Lower leg skin (tissue), 3 donors: ENCODE data around the gene TENT4A.

ENCODE experiments used
- POLR2A ChIP-seq, 2 donors: fragments of 450-650 bp; IDR thresholded peaks; one replicate each; pipeline ENCODE4 v1.6.1; 2016 to 2017; ENCODE audit warnings: antibody characterized with exemption in 2 of 2, mild to moderate bottlenecking in 1 of 2, moderate library complexity in 1 of 2
- TF ChIP-seq, protein P1 (sequence below), 3 donors: fragments of 450-650 bp; IDR thresholded peaks; one replicate each; pipeline ENCODE4 v1.5.1; 2016; ENCODE audit warnings: antibody characterized with exemption in 3 of 3, mild to moderate bottlenecking in 3 of 3, moderate library complexity in 2 of 3

GRCh38 chr5:6699357-6699756, 13.9 kb upstream of the TENT4A start:
- no peak for TF ChIP-seq POLR2A (IDR thresholded peaks at IDR 0.05)
- TF ChIP-seq, protein P1, sequence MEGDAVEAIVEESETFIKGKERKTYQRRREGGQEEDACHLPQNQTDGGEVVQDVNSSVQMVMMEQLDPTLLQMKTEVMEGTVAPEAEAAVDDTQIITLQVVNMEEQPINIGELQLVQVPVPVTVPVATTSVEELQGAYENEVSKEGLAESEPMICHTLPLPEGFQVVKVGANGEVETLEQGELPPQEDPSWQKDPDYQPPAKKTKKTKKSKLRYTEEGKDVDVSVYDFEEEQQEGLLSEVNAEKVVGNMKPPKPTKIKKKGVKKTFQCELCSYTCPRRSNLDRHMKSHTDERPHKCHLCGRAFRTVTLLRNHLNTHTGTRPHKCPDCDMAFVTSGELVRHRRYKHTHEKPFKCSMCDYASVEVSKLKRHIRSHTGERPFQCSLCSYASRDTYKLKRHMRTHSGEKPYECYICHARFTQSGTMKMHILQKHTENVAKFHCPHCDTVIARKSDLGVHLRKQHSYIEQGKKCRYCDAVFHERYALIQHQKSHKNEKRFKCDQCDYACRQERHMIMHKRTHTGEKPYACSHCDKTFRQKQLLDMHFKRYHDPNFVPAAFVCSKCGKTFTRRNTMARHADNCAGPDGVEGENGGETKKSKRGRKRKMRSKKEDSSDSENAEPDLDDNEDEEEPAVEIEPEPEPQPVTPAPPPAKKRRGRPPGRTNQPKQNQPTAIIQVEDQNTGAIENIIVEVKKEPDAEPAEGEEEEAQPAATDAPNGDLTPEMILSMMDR (IDR thresholded peaks at IDR 0.05): no peak
